Endodermal cell (in vitro differentiated cells): ENCODE results near the gene SPAG4. TPM values are rescaled to one million over a fixed set of nuclear protein-coding genes. Genes with fewer than 3 reads are reported as not detected.

Source experiments
- DNase-seq: peaks from one replicate; pipeline ENCODE4 v3.0.0-alpha.2; 2017
- H3K27ac ChIP-seq: 2 replicates; pipeline ENCODE4 v1.5.1; 2013; ENCODE audit warnings: mild to moderate bottlenecking, low read depth, low read length, moderate library complexity
- H3K27me3 ChIP-seq: 2 replicates; pipeline ENCODE4 v1.6.1; 2013; ENCODE audit warnings: mild to moderate bottlenecking, low read length, moderate library complexity; ENCODE audit not compliant: insufficient read depth, control insufficient read depth, poor library complexity, severe bottlenecking
- H3K36me3 ChIP-seq: 2 replicates; pipeline ENCODE4 v1.7.0; 2013; ENCODE audit warnings: mild to moderate bottlenecking, low read length, moderate library complexity; ENCODE audit not compliant: control insufficient read depth, insufficient read depth
- H3K4me1 ChIP-seq: one replicate; pipeline ENCODE4 v1.7.0; 2013; ENCODE audit warnings: low read length; ENCODE audit not compliant: control insufficient read depth, insufficient read depth
- H3K4me3 ChIP-seq: 2 replicates; pipeline ENCODE4 v1.5.1; 2013; ENCODE audit warnings: mild to moderate bottlenecking, low read length, moderate library complexity
- H3K9ac ChIP-seq: 2 replicates; pipeline ENCODE4 v1.6.1; 2013; ENCODE audit warnings: mild to moderate bottlenecking, low read length, moderate library complexity; ENCODE audit not compliant: poor library complexity, severe bottlenecking; ENCODE audit errors: extremely low read depth
- H3K9me3 ChIP-seq: 2 replicates; pipeline ENCODE4 v1.6.1; 2013; ENCODE audit warnings: mild to moderate bottlenecking, low read length, moderate library complexity; ENCODE audit not compliant: control insufficient read depth
- H3K27ac Mint-ChIP-seq: 2 replicates; pipeline ENCODE4 v1.8.0; 2020; ENCODE audit warnings: mixed read lengths
- H3K27me3 Mint-ChIP-seq: 2 replicates; pipeline ENCODE4 v1.8.0; 2021; ENCODE audit warnings: mild to moderate bottlenecking, mixed read lengths; ENCODE audit not compliant: insufficient read depth
- H3K36me3 Mint-ChIP-seq: 2 replicates; pipeline ENCODE4 v1.8.0; 2020; ENCODE audit warnings: low read depth, mixed read lengths
- H3K4me1 Mint-ChIP-seq: 2 replicates; pipeline ENCODE4 v1.8.0; 2020; ENCODE audit warnings: mixed read lengths
- H3K4me3 Mint-ChIP-seq: 2 replicates; pipeline ENCODE4 v1.8.0; 2020; ENCODE audit warnings: mild to moderate bottlenecking, moderate library complexity, mixed read lengths
- H3K9me3 Mint-ChIP-seq: 2 replicates; pipeline ENCODE4 v1.8.0; 2020; ENCODE audit warnings: mild to moderate bottlenecking, mixed read lengths
- WGBS, 2 experiments: methylation state at CpG; one replicate each; pipeline versions ENCODE4 v1.1.5 to v1.1.7; 2013; ENCODE audit warnings: missing lambda C conversion rate in 2 of 2, mixed read lengths in 1 of 2; ENCODE audit not compliant: insufficient coverage in 1 of 2, insufficient read length in 1 of 2; 5-methylcytosine and 5-hydroxymethylcytosine counted together
- total RNA-seq, 2 donors: library from RNA; stranded (reverse); fragmentation: NEBNext Ultra II Directional in 1 of 2; extraction: Animal tissue kit (Norgen Biotek cat#: 25700) in 1 of 2; gene quantifications; 2 replicates in 1 of 2; 3 replicates in 1 of 2; pipeline ENCODE4 v1.2.1, GENCODE V29; 2021
- TF ChIP-seq, protein P1 (sequence below): fragments of 200-600 bp; sonication (generic); conservative IDR thresholded peaks from 2 replicates; pipeline ENCODE4 v1.5.0; 2021; ENCODE audit warnings: antibody characterized with exemption, mild to moderate bottlenecking

Gene SPAG4
- total RNA-seq, 2 donors from 2014 or later: 1.7 to 3.5 TPM

DNA sequence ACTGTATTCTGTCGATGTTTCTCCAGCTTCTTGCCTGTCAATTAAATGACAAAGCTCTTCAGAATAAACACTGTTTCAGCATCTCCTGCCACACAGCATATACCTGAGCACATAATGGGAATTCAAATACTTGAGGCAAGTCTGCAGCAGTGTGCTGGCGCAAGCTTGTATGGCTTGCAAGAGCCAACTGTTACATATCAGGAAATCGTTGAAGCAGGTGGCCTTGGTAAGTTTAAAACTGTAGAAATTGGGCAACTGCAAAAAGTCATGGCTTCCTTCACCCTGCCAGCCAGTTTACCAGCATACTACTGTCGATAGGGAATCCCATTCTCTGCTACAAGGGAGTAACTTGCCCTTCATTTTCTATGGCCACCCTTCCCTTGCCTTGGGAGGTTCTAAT is 26.1 kb downstream of the SPAG4 start:
- no peak overlapping the region for H3K9ac ChIP-seq
- no peak overlapping the region for H3K27ac ChIP-seq
- peaks cover 21% of the 10 kb centered on the region for H3K36me3 ChIP-seq
- no peaks in the 10 kb centered on the region for H3K9me3 ChIP-seq
- DNase-seq: no peak
- no peak overlapping the region for H3K4me3 Mint-ChIP-seq
- H3K27me3 Mint-ChIP-seq: no peaks in the 10 kb centered on the region
- H3K27ac Mint-ChIP-seq: no peak overlapping the region
- no peaks in the 10 kb centered on the region for H3K27me3 ChIP-seq
- H3K4me1 ChIP-seq: peaks cover 5% of the 10 kb centered on the region
- 94 to 100% methylated on average over 3 to 4 of the region's 4 CpGs for WGBS, 2 experiments
- H3K9me3 Mint-ChIP-seq: no peaks in the 10 kb centered on the region
- TF ChIP-seq, protein P1, sequence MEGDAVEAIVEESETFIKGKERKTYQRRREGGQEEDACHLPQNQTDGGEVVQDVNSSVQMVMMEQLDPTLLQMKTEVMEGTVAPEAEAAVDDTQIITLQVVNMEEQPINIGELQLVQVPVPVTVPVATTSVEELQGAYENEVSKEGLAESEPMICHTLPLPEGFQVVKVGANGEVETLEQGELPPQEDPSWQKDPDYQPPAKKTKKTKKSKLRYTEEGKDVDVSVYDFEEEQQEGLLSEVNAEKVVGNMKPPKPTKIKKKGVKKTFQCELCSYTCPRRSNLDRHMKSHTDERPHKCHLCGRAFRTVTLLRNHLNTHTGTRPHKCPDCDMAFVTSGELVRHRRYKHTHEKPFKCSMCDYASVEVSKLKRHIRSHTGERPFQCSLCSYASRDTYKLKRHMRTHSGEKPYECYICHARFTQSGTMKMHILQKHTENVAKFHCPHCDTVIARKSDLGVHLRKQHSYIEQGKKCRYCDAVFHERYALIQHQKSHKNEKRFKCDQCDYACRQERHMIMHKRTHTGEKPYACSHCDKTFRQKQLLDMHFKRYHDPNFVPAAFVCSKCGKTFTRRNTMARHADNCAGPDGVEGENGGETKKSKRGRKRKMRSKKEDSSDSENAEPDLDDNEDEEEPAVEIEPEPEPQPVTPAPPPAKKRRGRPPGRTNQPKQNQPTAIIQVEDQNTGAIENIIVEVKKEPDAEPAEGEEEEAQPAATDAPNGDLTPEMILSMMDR: no peak
- H3K4me1 Mint-ChIP-seq: peaks cover 35% of the 10 kb centered on the region
- no peak overlapping the region for H3K4me3 ChIP-seq
- H3K36me3 Mint-ChIP-seq: peaks cover 3% of the 10 kb centered on the region

GRCh38 chr20:35643045-35643444 is 27.4 kb downstream of the SPAG4 start:
- Histone ChIP-seq H3K9ac (no peak overlapping the region), H3K27ac (no peak overlapping the region), H3K36me3 (peaks cover 23% of the 10 kb centered on the region), H3K4me3 (no peak overlapping the region), H3K4me1 (peaks cover 5% of the 10 kb centered on the region), H3K9me3 (no peaks in the 10 kb centered on the region), H3K27me3 (no peaks in the 10 kb centered on the region)
- H3K4me3 Mint-ChIP-seq: no peak overlapping the region
- 94 to 96% methylated on average over 3 to 7 of the region's 7 CpGs for WGBS, 2 experiments
- peaks cover 7% of the 10 kb centered on the region for H3K36me3 Mint-ChIP-seq
- DNase-seq: no peak
- no peak overlapping the region for H3K27ac Mint-ChIP-seq
- peaks cover 35% of the 10 kb centered on the region for H3K4me1 Mint-ChIP-seq
- H3K9me3 Mint-ChIP-seq: no peaks in the 10 kb centered on the region
- no peaks in the 10 kb centered on the region for H3K27me3 Mint-ChIP-seq
- TF ChIP-seq, protein P1: no peak

DNA sequence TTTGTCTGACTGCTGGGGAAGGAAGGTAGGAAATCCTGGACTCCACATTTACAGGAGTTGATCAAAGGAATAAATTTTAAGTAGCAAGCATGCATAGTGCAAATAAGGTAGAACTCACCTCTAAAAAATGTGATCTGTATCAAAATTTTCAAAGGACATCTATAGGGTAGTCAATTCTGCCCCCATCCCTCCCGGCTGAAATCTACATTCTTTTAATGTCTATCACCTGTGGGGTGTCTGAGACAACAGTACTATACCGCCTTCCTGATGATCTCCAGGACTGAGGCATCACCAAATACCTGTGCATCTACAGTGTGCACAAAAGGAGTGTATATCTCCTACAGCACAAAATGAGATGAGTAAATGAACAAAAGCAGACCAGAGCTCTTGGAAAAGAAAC is 29.2 kb downstream of the SPAG4 start:
- Histone ChIP-seq H3K36me3 (peaks cover 39% of the 10 kb centered on the region), H3K27ac (no peak overlapping the region), H3K9ac (no peak overlapping the region), H3K4me1 (peaks cover 5% of the 10 kb centered on the region), H3K9me3 (no peaks in the 10 kb centered on the region), H3K27me3 (no peaks in the 10 kb centered on the region), H3K4me3 (no peak overlapping the region)
- H3K9me3 Mint-ChIP-seq: no peaks in the 10 kb centered on the region
- H3K4me1 Mint-ChIP-seq: peaks cover 31% of the 10 kb centered on the region
- peak overlapping the region; percentile 11 for H3K27ac Mint-ChIP-seq
- WGBS, 2 experiments: 93% methylated on average over 2 of the region's 2 CpGs; no CpG with 5 or more reads in 1 of the 2 experiments
- H3K4me3 Mint-ChIP-seq: no peak overlapping the region
- H3K36me3 Mint-ChIP-seq: peaks cover 14% of the 10 kb centered on the region
- DNase-seq: no peak
- TF ChIP-seq, protein P1: no peak
- no peaks in the 10 kb centered on the region for H3K27me3 Mint-ChIP-seq
